Right atrium auricular region (tissue), 2 donors: Measurements from ENCODE around the gene SCGB1A1. TPM values are rescaled to one million over a fixed set of nuclear protein-coding genes. Genes with fewer than 3 reads are reported as not detected.

Experiments used
- DNase-seq: peaks from one replicate; pipeline ENCODE4 v3.0.0-alpha.2; 2019; ENCODE audit warnings: low spot score
- H3K27ac ChIP-seq, 2 donors: fragments of 200-600 bp; sonication (generic); 1 replicate in 1 of 2; 2 replicates in 1 of 2; pipeline ENCODE4 v1.5.1; 2016 to 2019
- H3K27me3 ChIP-seq, 2 donors: fragments of 200-600 bp; sonication (generic); one replicate each; pipeline versions ENCODE4 v1.5.1 to v1.6.0; 2017 to 2019
- H3K36me3 ChIP-seq: fragments of 200-600 bp; sonication (generic); one replicate; pipeline ENCODE4 v1.5.1; 2016
- H3K4me1 ChIP-seq, 2 donors: fragments of 200-600 bp; sonication (generic); one replicate each; pipeline versions ENCODE4 v1.5.1 to v1.6.0; 2017 to 2019
- H3K4me3 ChIP-seq, 2 donors: fragments of 200-600 bp; sonication (generic); 1 replicate in 1 of 2; 2 replicates in 1 of 2; pipeline ENCODE4 v1.5.1; 2017 to 2019; ENCODE audit warnings: mild to moderate bottlenecking in 1 of 2, moderate library complexity in 1 of 2
- H3K9me3 ChIP-seq, 2 donors: fragments of 200-600 bp; sonication (generic); one replicate each; pipeline ENCODE4 v1.5.1; 2019
- CTCF ChIP-seq, 2 donors: fragments of 200-600 bp; sonication (generic); IDR thresholded peaks; one replicate each; pipeline ENCODE4 v1.5.1; 2019; ENCODE audit warnings: antibody characterized with exemption in 2 of 2
- total RNA-seq, 2 donors: library from RNA; depleted of rRNA; stranded (reverse); fragments of >200 nt; gene quantifications; one replicate each; pipeline ENCODE4 v1.1.0, GENCODE V29; 2016

Gene SCGB1A1
- total RNA-seq, 2 donors from 2014 or later = not detected

GRCh38 chr11:62409831-62410230 is 9.0 kb upstream of the SCGB1A1 start:
- DNase-seq = no peak

GRCh38 chr11:62410972-62411371 is 7.9 kb upstream of the SCGB1A1 start:
- H3K4me1 ChIP-seq = no peaks in the 10 kb centered on the region
- H3K4me3 ChIP-seq = no peak overlapping the region
- no peaks in the 10 kb centered on the region for H3K9me3 ChIP-seq
- no peaks in the 10 kb centered on the region for H3K36me3 ChIP-seq
- DNase-seq = no peak
- no peak for TF ChIP-seq CTCF (IDR thresholded peaks at IDR 0.05)
- no peak overlapping the region for H3K27ac ChIP-seq
- H3K27me3 ChIP-seq = no peaks in the 10 kb centered on the region

More at GRCh38 chr11:62409831-62410230, 9.0 kb upstream of the SCGB1A1 start:
- no peaks in the 10 kb centered on the region for H3K36me3 ChIP-seq
- no peaks in the 10 kb centered on the region for H3K9me3 ChIP-seq
- H3K27ac ChIP-seq = no peak overlapping the region
- H3K4me3 ChIP-seq = no peak overlapping the region
- H3K27me3 ChIP-seq = no peaks in the 10 kb centered on the region
- no peaks in the 10 kb centered on the region for H3K4me1 ChIP-seq
- no peak for TF ChIP-seq CTCF (IDR thresholded peaks at IDR 0.05)

GRCh38 chr11:62411524-62411923 is 7.3 kb upstream of the SCGB1A1 start:
- Histone ChIP-seq H3K36me3 (no peaks in the 10 kb centered on the region), H3K9me3 (no peaks in the 10 kb centered on the region), H3K4me1 (no peaks in the 10 kb centered on the region), H3K27me3 (no peaks in the 10 kb centered on the region), H3K4me3 (no peak overlapping the region), H3K27ac (no peak overlapping the region)
- DNase-seq = no peak
- TF ChIP-seq CTCF (IDR thresholded peaks at IDR 0.05) = no peak

GRCh38 chr11:62413060-62413696 is 5.7 kb upstream of the SCGB1A1 start:
- no peak overlapping the region for H3K4me3 ChIP-seq
- H3K27ac ChIP-seq = no peak overlapping the region
- H3K4me1 ChIP-seq = no peaks in the 10 kb centered on the region
- no peaks in the 10 kb centered on the region for H3K9me3 ChIP-seq
- no peaks in the 10 kb centered on the region for H3K27me3 ChIP-seq
- no peak for TF ChIP-seq CTCF (IDR thresholded peaks at IDR 0.05)
- H3K36me3 ChIP-seq = no peaks in the 10 kb centered on the region
- DNase-seq = no peak

GRCh38 chr11:62416596-62416995 is 2.2 kb upstream of the SCGB1A1 start:
- Histone ChIP-seq H3K36me3 (no peaks in the 10 kb centered on the region), H3K27ac (no peak overlapping the region), H3K27me3 (no peaks in the 10 kb centered on the region), H3K4me3 (no peak overlapping the region), H3K9me3 (no peaks in the 10 kb centered on the region), H3K4me1 (peaks cover 0 to 13% of the 10 kb centered on the region in 2 donors)
- TF ChIP-seq CTCF (IDR thresholded peaks at IDR 0.05) = no peak
- DNase-seq = no peak

GRCh38 chr11:62418136-62418535 is 697 bp upstream of the SCGB1A1 start:
- no peak for TF ChIP-seq CTCF (IDR thresholded peaks at IDR 0.05)
- Histone ChIP-seq H3K4me3 (no peak overlapping the region), H3K27ac (no peak overlapping the region)

More at GRCh38 chr11:62418136-62418535, 697 bp upstream of the SCGB1A1 start:
- Histone ChIP-seq H3K36me3 (no peaks in the 10 kb centered on the region), H3K27me3 (no peaks in the 10 kb centered on the region), H3K9me3 (no peaks in the 10 kb centered on the region), H3K4me1 (peaks cover 0 to 13% of the 10 kb centered on the region in 2 donors)
- DNase-seq = no peak
